CD4-positive, alpha-beta T cell treated with Interleukin-4 for 4 hours (primary cell): ENCODE measurements around the gene LPP.

Experiments used
- DNase-seq: peaks from one replicate; pipeline ENCODE4 v3.0.0-alpha.2; 2020

Gene LPP

GRCh38 chr3:188496390-188496789 is 342.4 kb downstream of the LPP start:
- no peak for DNase-seq

GRCh38 chr3:188497021-188497420 is 343.1 kb downstream of the LPP start:
- no peak for DNase-seq

- DNase-seq, result no peak
Observed at GRCh38 chr3:188503647-188504046, 349.7 kb downstream of the LPP start.

- no peak for DNase-seq
Observed at GRCh38 chr3:188505151-188505550, 351.2 kb downstream of the LPP start.

GRCh38 chr3:188505911-188506310 is 352.0 kb downstream of the LPP start:
- DNase-seq, result no peak

GRCh38 chr3:188506446-188506845 is 352.5 kb downstream of the LPP start:
- no peak for DNase-seq

GRCh38 chr3:188507244-188507720 is 353.3 kb downstream of the LPP start:
- DNase-seq, result peak; percentile 12

- DNase-seq, result no peak
Observed at GRCh38 chr3:188508454-188508853, 354.5 kb downstream of the LPP start.

- no peak for DNase-seq
Observed at GRCh38 chr3:188509316-188509715, 355.4 kb downstream of the LPP start.

GRCh38 chr3:188510366-188510765 is 356.4 kb downstream of the LPP start:
- no peak for DNase-seq

GRCh38 chr3:188513662-188514328 is 359.8 kb downstream of the LPP start:
- DNase-seq, result no peak

- no peak for DNase-seq
Observed at GRCh38 chr3:188516515-188516914, 362.6 kb downstream of the LPP start.

GRCh38 chr3:188518416-188518815 is 364.5 kb downstream of the LPP start:
- DNase-seq, result no peak

- DNase-seq, result no peak
Observed at GRCh38 chr3:188518835-188519452, 365.0 kb downstream of the LPP start.

- DNase-seq, result no peak
Observed at GRCh38 chr3:188520466-188520865, 366.5 kb downstream of the LPP start.

- no peak for DNase-seq
Observed at GRCh38 chr3:188522115-188522514, 368.2 kb downstream of the LPP start.

- no peak for DNase-seq
Observed at GRCh38 chr3:188523291-188523690, 369.3 kb downstream of the LPP start.

GRCh38 chr3:188524052-188524451 is 370.1 kb downstream of the LPP start:
- DNase-seq, result no peak

- DNase-seq, result no peak
Observed at GRCh38 chr3:188526057-188526456, 372.1 kb downstream of the LPP start.

GRCh38 chr3:188527389-188527788 is 373.4 kb downstream of the LPP start:
- no peak for DNase-seq

GRCh38 chr3:188528396-188528795 is 374.4 kb downstream of the LPP start:
- DNase-seq, result no peak

- DNase-seq, result no peak
Observed at GRCh38 chr3:188529228-188529627, 375.3 kb downstream of the LPP start.

GRCh38 chr3:188530226-188530625 is 376.3 kb downstream of the LPP start:
- DNase-seq, result no peak

GRCh38 chr3:188531210-188531609 is 377.3 kb downstream of the LPP start:
- no peak for DNase-seq

- DNase-seq, result no peak
Observed at GRCh38 chr3:188533172-188533571, 379.2 kb downstream of the LPP start.
